PC-9 (cell line): ENCODE data around the gene PCDHGA12. TPM values are rescaled to one million over a fixed set of nuclear protein-coding genes. Genes with fewer than 3 reads are reported as not detected.
"Not testable (repeated sequence)": the region's sequence is repeated elsewhere in the genome, so short reads cannot be mapped to it uniquely, and the experiment has no call there.

Experiments used
- BruUV-seq: library from RNA; stranded (reverse); fragments of 400-500 nt; replicated peaks from 2 replicates; lab custom pipeline; 2021; lab: Mats Ljungman, UMichigan
- CTCF ChIA-PET: fragments of 300-600 bp; sonication (Branson Sonifier 250); formaldehyde crosslinking; loops from one replicate; lab custom pipeline; 2022; ENCODE audit warnings: antibody characterized with exemption; lab: Charles Lee
- POLR2A ChIA-PET: fragments of 300-600 bp; sonication (Branson Sonifier 250); formaldehyde crosslinking; loops from one replicate; lab custom pipeline; 2022; ENCODE audit warnings: antibody characterized with exemption; ENCODE audit not compliant: unreplicated experiment; lab: Charles Lee
- DNase-seq, 2 experiments: peaks; one replicate each; pipeline versions ENCODE4 v3.0.0 to v3.0.0-alpha.2; 2015 to 2022; ENCODE audit warnings: mixed read lengths in 1 of 2
- H2AFZ ChIP-seq: fragments of 200-600 bp; sonication (generic); 2 replicates; pipeline ENCODE4 v1.8.1; 2017; ENCODE audit warnings: antibody characterized with exemption
- H3F3A ChIP-seq: fragments of 200-600 bp; sonication (generic); 2 replicates; pipeline ENCODE4 v1.8.1; 2017; ENCODE audit warnings: antibody characterized with exemption, mild to moderate bottlenecking, low read depth; ENCODE audit not compliant: insufficient read depth
- H3K27ac ChIP-seq: fragments of 200-600 bp; sonication (generic); 2 replicates; pipeline ENCODE4 v1.6.1; 2016; ENCODE audit warnings: mixed run types
- H3K27me3 ChIP-seq: fragments of 200-600 bp; sonication (generic); 2 replicates; pipeline ENCODE4 v1.6.1; 2016; ENCODE audit warnings: low read depth, mixed run types; ENCODE audit not compliant: insufficient read depth
- H3K36me3 ChIP-seq: fragments of 200-600 bp; sonication (generic); 2 replicates; pipeline ENCODE4 v1.6.1; 2016; ENCODE audit warnings: low read depth, mixed run types
- H3K4me1 ChIP-seq: fragments of 200-600 bp; sonication (generic); replicated peaks from 2 replicates; pipeline ENCODE4 v1.6.1; 2016; ENCODE audit warnings: mixed run types; ENCODE audit not compliant: insufficient read depth
- H3K4me2 ChIP-seq: fragments of 200-600 bp; sonication (generic); 2 replicates; pipeline ENCODE4 v1.6.1; 2017; ENCODE audit warnings: mixed run types
- H3K4me3 ChIP-seq: fragments of 200-600 bp; sonication (generic); 2 replicates; pipeline ENCODE4 v1.6.1; 2016; ENCODE audit warnings: mixed run types
- H3K79me2 ChIP-seq: fragments of 200-600 bp; sonication (generic); 2 replicates; pipeline ENCODE4 v1.6.1; 2017; ENCODE audit warnings: low read depth, mixed run types
- H3K9me2 ChIP-seq: fragments of 200-600 bp; sonication (generic); 2 replicates; pipeline ENCODE4 v1.8.1; 2017; ENCODE audit warnings: mild to moderate bottlenecking; ENCODE audit not compliant: insufficient read depth
- H3K9me3 ChIP-seq: fragments of 200-600 bp; sonication (generic); 2 replicates; pipeline ENCODE4 v1.8.1; 2016; ENCODE audit warnings: low read depth; ENCODE audit not compliant: insufficient read depth
- H4K20me1 ChIP-seq: fragments of 200-600 bp; sonication (generic); 2 replicates; pipeline ENCODE4 v1.8.1; 2017; ENCODE audit not compliant: insufficient read depth
- CTCF ChIP-seq: fragments of 200-600 bp; sonication (generic); conservative IDR thresholded peaks from 2 replicates; pipeline ENCODE4 v1.6.1; 2017; ENCODE audit warnings: mixed run types, antibody characterized with exemption, mild to moderate bottlenecking, moderate library complexity
- EZH2 ChIP-seq: fragments of 200-600 bp; sonication (generic); IDR thresholded peaks from 2 replicates; pipeline ENCODE4 v1.8.0; 2017; ENCODE audit warnings: antibody characterized with exemption, low read depth
- intact Hi-C: fragments of 100-400 bp; cut with micrococcal nuclease; formaldehyde crosslinking; loops from one replicate; pipeline ENCODE4 v1.10.0; 2022; ENCODE audit not compliant: unreplicated experiment
- total RNA-seq: library from RNA; stranded (reverse); gene quantifications from 2 replicates; pipeline ENCODE4 v1.2.3, GENCODE V29; 2021

The PCDHGA12 gene
- total RNA-seq, 1 experiment from 2014 or later: not detected

- H3K27me3 ChIP-seq: peaks cover 34% of the 10 kb centered on the region
- H3K79me2 ChIP-seq, CTCF ChIA-PET, H2AFZ ChIP-seq, H3F3A ChIP-seq, H3K4me3 ChIP-seq, H3K4me1 ChIP-seq, H3K27ac ChIP-seq, DNase-seq, H4K20me1 ChIP-seq, POLR2A ChIA-PET, H3K9me3 ChIP-seq, H3K36me3 ChIP-seq, intact Hi-C loops, H3K4me2 ChIP-seq, BruUV-seq, H3K9me2 ChIP-seq: not testable (repeated sequence)
These were observed 32.4 kb upstream of the PCDHGA12 start, which contains the start of gene PCDHGB5 for GRCh38 chr5:141397756-141398551. Gene PCDHGB5, plus strand, starts transcription at chr5:141397947. Its CDS starts 181 bp downstream, at chr5:141398128.

- TF ChIP-seq EZH2 (no peak), CTCF (no peak)
- ChIA-PET CTCF (no interaction called here), POLR2A (no interaction called here)
- Histone ChIP-seq H3K79me2 (no peaks in the 10 kb centered on the region), H3K4me3 (no peak overlapping the region), H3F3A (no peaks in the 10 kb centered on the region), H2AFZ (no peak overlapping the region), H3K4me1 (no peaks in the 10 kb centered on the region), H3K9me2 (no peaks in the 10 kb centered on the region), H3K4me2 (no peak overlapping the region), H4K20me1 (no peaks in the 10 kb centered on the region), H3K27ac (no peak overlapping the region), H3K9me3 (no peaks in the 10 kb centered on the region), H3K36me3 (no peaks in the 10 kb centered on the region), H3K27me3 (peaks cover 36% of the 10 kb centered on the region)
- no TSS peak for BruUV-seq
- intact Hi-C loops: no loop called here
- DNase-seq: no peak
These were observed 31.7 kb upstream of the PCDHGA12 start for GRCh38 chr5:141398608-141399007.

GRCh38 chr5:141399555-141400258, 30.6 kb upstream of the PCDHGA12 start:
- H3K4me1 ChIP-seq: no peaks in the 10 kb centered on the region
- no peaks in the 10 kb centered on the region for H3F3A ChIP-seq
- H3K27me3 ChIP-seq: peaks cover 47% of the 10 kb centered on the region
- H3K27ac ChIP-seq: no peak overlapping the region
- TF ChIP-seq CTCF (no peak), EZH2 (no peak)
- H3K9me3 ChIP-seq: no peaks in the 10 kb centered on the region
- no peak overlapping the region for H2AFZ ChIP-seq
- H3K9me2 ChIP-seq: no peaks in the 10 kb centered on the region
- H3K36me3 ChIP-seq: no peaks in the 10 kb centered on the region
- no peak overlapping the region for H3K4me2 ChIP-seq
- BruUV-seq: no TSS peak
- POLR2A ChIA-PET: no interaction called here
- CTCF ChIA-PET: no interaction called here
- no peak overlapping the region for H3K4me3 ChIP-seq
- intact Hi-C loops: no loop called here
- H3K79me2 ChIP-seq: no peaks in the 10 kb centered on the region
- no peaks in the 10 kb centered on the region for H4K20me1 ChIP-seq
- DNase-seq: no peak
